GM18907 (cell line): Measurements from ENCODE around the gene STYX.

Experiments used
- ATAC-seq: cut with Tn5 transposase; IDR thresholded peaks from one replicate; pipeline ENCODE4 v1.9.1; 2021; ENCODE audit warnings: mild to moderate bottlenecking, moderate library complexity; ENCODE audit not compliant: unreplicated experiment

Gene STYX

GRCh38 chr14:52789118-52789517 lies 59.2 kb downstream of the STYX start:
- ATAC-seq = no peak

GRCh38 chr14:52790011-52790755 lies 60.2 kb downstream of the STYX start:
- ATAC-seq = no peak

DNA sequence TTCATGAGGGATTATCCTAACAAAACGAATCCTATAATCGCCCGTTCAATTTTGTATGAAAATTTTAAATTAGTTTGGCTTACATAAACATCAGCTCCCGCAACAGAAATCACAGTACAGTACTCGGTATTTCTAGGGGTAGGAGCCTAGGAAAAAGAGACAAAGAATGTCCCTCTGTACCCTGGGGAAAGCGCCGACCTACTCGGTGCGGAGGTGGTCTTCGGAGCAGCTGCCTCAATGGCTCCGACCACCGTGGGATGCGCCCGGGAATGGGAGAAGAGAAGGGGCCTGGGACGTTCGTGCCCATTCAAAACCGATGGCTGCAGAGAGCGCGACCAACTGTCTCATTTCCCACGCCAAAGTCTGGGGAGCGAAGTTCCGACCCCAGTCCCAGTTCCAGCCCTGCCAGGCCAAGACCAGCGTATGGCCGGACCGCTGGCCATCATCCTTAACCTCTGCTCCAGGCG lies 60.8 kb downstream of the STYX start:
- ATAC-seq = no peak

DNA sequence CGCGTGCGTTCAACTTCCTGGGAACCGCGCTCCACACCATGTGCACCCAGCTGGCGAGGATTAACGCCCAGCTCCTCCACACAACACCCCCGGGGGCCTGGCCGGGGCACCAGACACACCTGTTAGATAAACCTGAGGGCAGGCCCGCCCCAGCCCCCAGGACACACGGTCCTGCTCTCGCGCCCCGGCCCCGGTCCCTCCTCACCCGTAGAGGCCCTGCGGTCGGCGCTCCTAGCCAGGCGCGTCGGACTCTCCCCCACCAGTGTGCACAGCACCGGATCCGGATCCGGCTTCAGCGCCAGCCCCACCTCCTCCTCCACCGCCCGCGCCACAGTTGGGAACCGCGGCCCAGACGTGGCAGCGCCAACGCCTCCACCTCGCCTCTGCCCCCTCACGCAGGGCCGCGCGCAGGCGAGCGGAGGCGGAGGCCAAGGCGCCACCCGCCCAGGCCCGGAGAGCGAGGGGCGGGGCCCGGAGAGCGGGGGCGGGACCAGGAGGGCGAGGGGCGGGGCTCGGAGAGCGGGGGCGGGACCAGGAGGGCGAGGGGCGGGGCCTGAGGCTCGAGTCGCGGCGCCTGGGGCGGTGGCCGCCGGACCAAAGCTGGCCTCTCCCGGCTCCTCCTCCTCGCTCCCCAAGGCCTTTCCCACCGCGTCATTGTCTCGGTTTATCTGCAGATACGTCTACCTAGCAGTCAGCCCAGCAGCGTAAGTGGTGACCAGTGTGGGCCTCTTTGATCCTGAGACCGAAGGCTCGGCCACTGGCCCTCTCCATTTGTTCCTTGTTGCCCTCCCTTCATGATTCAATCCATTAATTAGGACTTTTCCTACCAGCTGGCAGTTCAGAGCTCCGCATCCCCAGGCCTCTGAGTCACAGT lies 61.5 kb downstream of the STYX start, which contains the start of gene GNPNAT1:
TSS of gene GNPNAT1 (minus strand) at position 385 of the 874 bp plus-strand sequence. CDS start 6,957 bp downstream, outside the sequence.
- ATAC-seq = peak; percentile 90

- no peak for ATAC-seq
Observed at GRCh38 chr14:52792097-52792415, 62.1 kb downstream of the STYX start.

DNA sequence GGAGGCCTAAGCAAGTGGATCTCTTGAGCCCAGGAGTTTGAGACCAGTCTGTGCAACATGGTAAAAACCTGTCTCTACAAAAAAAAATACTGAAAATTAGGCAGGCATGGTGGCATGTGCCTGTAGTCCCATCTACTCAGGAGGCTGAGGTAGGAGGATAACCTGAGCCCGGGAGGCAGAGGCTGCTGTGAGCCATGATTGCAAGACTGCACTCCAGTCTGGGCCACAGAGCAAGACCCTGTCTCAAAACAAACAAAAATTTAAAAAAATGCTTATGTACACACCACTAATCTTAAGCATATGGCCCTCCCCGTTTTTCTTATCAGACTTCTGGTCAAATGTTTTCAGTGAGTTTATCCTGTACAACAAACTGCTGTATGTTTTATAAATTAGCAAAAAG lies 63.1 kb downstream of the STYX start:
- no peak for ATAC-seq

DNA sequence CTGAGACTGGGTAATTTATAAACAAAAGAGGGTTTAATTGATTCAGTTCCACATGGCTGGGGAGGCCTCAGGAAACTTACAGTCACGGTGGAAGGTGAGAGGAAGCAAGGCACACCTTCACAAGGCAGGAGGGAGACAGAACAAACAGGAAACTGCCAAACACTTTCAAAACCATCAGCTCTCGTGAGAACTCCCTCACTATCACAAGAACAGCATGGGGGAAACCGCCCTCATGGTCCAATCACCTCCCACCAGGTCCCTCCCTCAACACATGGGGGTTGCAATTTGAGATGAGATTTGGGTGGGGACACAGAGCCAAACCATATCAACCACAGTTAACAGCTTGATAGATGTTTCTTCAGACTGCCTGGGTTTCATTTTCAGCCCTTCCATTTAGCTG lies 67.7 kb downstream of the STYX start:
- no peak for ATAC-seq

DNA sequence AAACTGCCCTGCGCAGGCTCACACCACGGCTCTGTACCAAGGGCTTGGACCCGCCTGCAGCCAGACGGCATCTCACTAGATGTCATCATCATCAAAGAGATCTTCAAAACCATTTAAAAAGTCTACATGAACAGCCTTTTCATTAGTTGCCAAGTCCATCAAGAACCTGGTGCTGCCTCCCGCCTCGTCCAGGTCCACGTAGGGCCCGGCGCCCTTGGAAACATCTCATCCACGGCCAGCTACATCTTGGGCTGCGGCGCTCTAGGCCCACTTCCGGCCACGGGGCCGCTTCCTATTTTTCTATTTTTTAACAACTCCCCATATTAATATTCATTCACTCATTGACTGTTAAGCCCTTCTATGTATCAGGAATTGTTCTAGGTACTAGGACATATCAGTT lies 68.9 kb downstream of the STYX start:
- ATAC-seq = no peak

DNA sequence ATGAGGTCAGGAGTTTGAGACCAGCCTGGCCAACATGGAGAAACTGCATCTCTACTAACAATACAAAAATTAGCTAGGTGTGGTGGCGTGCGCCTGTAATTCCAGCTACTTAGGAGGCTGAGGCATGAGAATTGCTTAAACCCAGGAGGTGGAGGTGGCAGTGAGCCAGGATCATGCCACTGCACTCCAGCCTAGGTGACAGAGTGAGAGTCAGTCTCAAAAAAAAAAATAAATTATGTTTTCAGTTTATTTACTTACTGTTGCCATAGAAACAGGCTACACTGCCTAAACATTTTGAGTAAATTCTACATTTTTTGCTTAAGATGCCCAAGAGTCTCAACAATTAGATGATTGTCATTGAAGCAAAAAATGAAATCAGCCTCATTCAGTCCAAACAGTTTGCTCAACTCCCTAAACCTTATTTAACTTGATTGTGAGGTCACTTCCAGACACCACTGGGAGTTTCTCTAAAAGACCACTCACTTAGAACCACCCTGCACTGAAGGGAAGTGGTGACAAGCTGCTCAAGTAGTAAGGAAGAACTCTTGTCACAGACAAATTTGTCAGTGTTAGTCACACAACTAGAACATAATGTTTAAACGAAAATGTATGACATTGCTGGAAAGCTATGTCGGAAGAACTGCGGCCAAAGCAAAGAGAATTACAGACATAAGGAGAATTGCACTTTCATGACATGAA lies 71.2 kb downstream of the STYX start:
- ATAC-seq = no peak

DNA sequence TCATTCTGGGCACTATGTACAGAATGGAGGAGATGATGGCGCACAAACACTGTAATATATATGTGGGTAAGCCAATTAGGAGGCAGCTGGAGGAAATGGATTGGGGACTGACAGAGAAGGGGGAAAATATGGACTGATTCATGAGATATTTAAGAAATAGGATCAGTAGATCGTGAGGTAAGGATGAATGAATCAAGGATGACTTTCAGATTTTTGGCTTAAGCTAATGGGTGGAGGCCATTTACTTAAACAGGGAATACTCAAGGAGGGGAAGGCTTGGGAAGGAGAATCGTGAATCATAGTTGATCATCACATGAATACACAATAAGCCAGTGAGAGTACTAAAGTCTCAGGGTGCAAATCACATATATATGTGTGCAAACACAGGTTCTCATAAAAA lies 72.6 kb downstream of the STYX start:
- no peak for ATAC-seq

- ATAC-seq = no peak
Observed at GRCh38 chr14:52806115-52806514, 76.1 kb downstream of the STYX start.

DNA sequence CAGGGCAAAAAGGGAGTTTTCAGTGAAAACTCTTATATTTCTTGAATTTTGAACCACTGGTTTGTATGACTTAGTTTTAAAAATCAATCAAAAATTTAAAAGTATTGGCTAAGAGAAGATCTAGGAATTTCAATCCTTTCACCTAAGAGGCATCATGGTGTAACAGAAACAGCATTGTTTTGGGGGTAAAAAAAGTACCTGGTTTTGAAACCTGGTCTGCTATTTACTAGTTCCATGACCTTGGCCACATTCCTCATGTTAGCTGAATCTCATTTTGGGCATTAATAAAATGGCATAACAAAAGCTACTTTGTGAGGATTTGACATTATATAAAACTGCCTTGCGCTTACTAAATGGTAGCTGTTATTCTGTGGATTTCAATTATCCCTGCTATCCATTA lies 78.1 kb downstream of the STYX start:
- ATAC-seq = no peak

GRCh38 chr14:52821805-52822250 lies 91.9 kb downstream of the STYX start:
- no peak for ATAC-seq

- ATAC-seq = no peak
Observed at GRCh38 chr14:52824462-52824861, 94.5 kb downstream of the STYX start.
